H9 (cell line): Measurements from ENCODE around the gene TARBP2. TPM values are rescaled to one million over a fixed set of nuclear protein-coding genes. Genes with fewer than 3 reads are reported as not detected.

Experiments
- DNase-seq: peaks from one replicate; pipeline ENCODE4 v3.0.0-alpha.2; 2017
- H2AFZ ChIP-seq: one replicate; pipeline ENCODE4 v1.6.1; 2013; ENCODE audit warnings: mild to moderate bottlenecking, low read length, control low read depth, moderate library complexity
- H2AK5ac ChIP-seq: 2 replicates; pipeline ENCODE4 v1.6.1; 2013; ENCODE audit warnings: low read length, control low read depth, mixed read lengths; ENCODE audit not compliant: insufficient read length
- H2BK120ac ChIP-seq: one replicate; pipeline ENCODE4 v1.6.1; 2013; ENCODE audit warnings: low read depth, mild to moderate bottlenecking, low read length, control low read depth, inconsistent platforms; ENCODE audit not compliant: poor library complexity, severe bottlenecking
- H2BK12ac ChIP-seq: 2 replicates; pipeline ENCODE4 v1.6.1; 2013; ENCODE audit warnings: low read length, control low read depth, mixed read lengths, low read depth; ENCODE audit not compliant: insufficient read length
- H2BK15ac ChIP-seq: 2 replicates; pipeline ENCODE4 v1.6.1; 2013; ENCODE audit warnings: low read depth, low read length, control low read depth
- H2BK20ac ChIP-seq: one replicate; pipeline ENCODE4 v1.6.1; 2013; ENCODE audit warnings: low read depth, mild to moderate bottlenecking, low read length, control low read depth, inconsistent platforms; ENCODE audit not compliant: poor library complexity, severe bottlenecking
- H2BK5ac ChIP-seq: 2 replicates; pipeline ENCODE4 v1.6.1; 2013; ENCODE audit warnings: low read length, control low read depth, mixed read lengths; ENCODE audit not compliant: insufficient read length
- H3K14ac ChIP-seq: 2 replicates; pipeline ENCODE4 v1.6.1; 2013; ENCODE audit warnings: low read length, control low read depth; ENCODE audit not compliant: insufficient read depth
- H3K18ac ChIP-seq: 2 replicates; pipeline ENCODE4 v1.6.1; 2013; ENCODE audit warnings: low read depth, mild to moderate bottlenecking, mixed read lengths, low read length, control low read depth; ENCODE audit not compliant: insufficient read length
- H3K23ac ChIP-seq: 2 replicates; pipeline ENCODE4 v1.6.1; 2013; ENCODE audit warnings: low read length, control low read depth, mixed read lengths, low read depth; ENCODE audit not compliant: insufficient read length
- H3K23me2 ChIP-seq: 2 replicates; pipeline ENCODE4 v1.6.1; 2013; ENCODE audit warnings: low read depth, mild to moderate bottlenecking, mixed read lengths, low read length, control low read depth; ENCODE audit not compliant: insufficient read length, poor library complexity, severe bottlenecking
- H3K27ac ChIP-seq: 2 replicates; pipeline ENCODE4 v1.5.1; 2013; ENCODE audit warnings: low read length, control low read depth, mixed read lengths, low read depth; ENCODE audit not compliant: insufficient read length
- H3K27me3 ChIP-seq: 2 replicates; pipeline ENCODE4 v1.6.1; 2013; ENCODE audit warnings: low read length, control low read depth, inconsistent platforms; ENCODE audit not compliant: insufficient read depth
- H3K4ac ChIP-seq: 2 replicates; pipeline ENCODE4 v1.6.1; 2013; ENCODE audit warnings: low read depth, mild to moderate bottlenecking, control low read depth, inconsistent platforms, low read length, moderate library complexity
- H3K4me1 ChIP-seq: 2 replicates; pipeline ENCODE4 v1.6.1; 2013; ENCODE audit warnings: low read length, control low read depth, inconsistent platforms; ENCODE audit not compliant: insufficient read depth
- H3K4me2 ChIP-seq: 2 replicates; pipeline ENCODE4 v1.6.1; 2013; ENCODE audit warnings: low read length, control low read depth, mixed read lengths; ENCODE audit not compliant: insufficient read length, insufficient read depth
- H3K56ac ChIP-seq: 2 replicates; pipeline ENCODE4 v1.6.1; 2013; ENCODE audit warnings: low read depth, mild to moderate bottlenecking, mixed read lengths, low read length, control low read depth; ENCODE audit not compliant: insufficient read length
- H3K79me1 ChIP-seq: 2 replicates; pipeline ENCODE4 v1.6.1; 2013; ENCODE audit warnings: low read depth, mild to moderate bottlenecking, moderate library complexity, low read length, control low read depth, inconsistent platforms; ENCODE audit not compliant: insufficient read depth, poor library complexity, severe bottlenecking
- H3K79me2 ChIP-seq: 2 replicates; pipeline ENCODE4 v1.6.1; 2013; ENCODE audit warnings: low read length, control low read depth, inconsistent platforms; ENCODE audit not compliant: insufficient read depth
- H3K9ac ChIP-seq: 2 replicates; pipeline ENCODE4 v1.6.1; 2013; ENCODE audit warnings: low read length, control low read depth, mixed read lengths; ENCODE audit not compliant: insufficient read length; ENCODE audit errors: extremely low read depth
- H3K9me3 ChIP-seq: one replicate; pipeline ENCODE4 v1.6.1; 2013; ENCODE audit warnings: low read depth, low read length, inconsistent platforms; ENCODE audit not compliant: control insufficient read depth
- H3T11ph ChIP-seq: one replicate; pipeline ENCODE4 v1.6.1; 2013; ENCODE audit warnings: mild to moderate bottlenecking, low read length, control low read depth, inconsistent platforms
- H4K20me1 ChIP-seq: one replicate; pipeline ENCODE4 v1.6.1; 2013; ENCODE audit not compliant: control insufficient read depth, insufficient read length, insufficient read depth
- H4K5ac ChIP-seq: 2 replicates; pipeline ENCODE4 v1.6.1; 2013; ENCODE audit warnings: low read depth, mild to moderate bottlenecking, mixed read lengths, low read length, control low read depth; ENCODE audit not compliant: insufficient read length
- H4K8ac ChIP-seq: replicated peaks from 2 replicates; pipeline ENCODE4 v1.6.1; 2013; ENCODE audit warnings: low read length, control low read depth, mixed read lengths, low read depth; ENCODE audit not compliant: insufficient read length
- H4K91ac ChIP-seq: 2 replicates; pipeline ENCODE4 v1.6.1; 2013; ENCODE audit warnings: low read depth, mild to moderate bottlenecking, moderate library complexity, mixed read lengths, low read length, control low read depth; ENCODE audit not compliant: insufficient read length
- H3K27ac Mint-ChIP-seq, 3 experiments: 2 replicates in 2 of 3; 3 replicates in 1 of 3; pipeline ENCODE4 v1.8.0; 2020 to 2021; ENCODE audit warnings: mixed read lengths in 3 of 3, mild to moderate bottlenecking in 1 of 3, moderate library complexity in 1 of 3
- H3K27me3 Mint-ChIP-seq: 2 replicates; pipeline ENCODE4 v1.8.0; 2021; ENCODE audit warnings: low read depth, mild to moderate bottlenecking, moderate library complexity, mixed read lengths
- H3K36me3 Mint-ChIP-seq, 3 experiments: 2 replicates in 2 of 3; 3 replicates in 1 of 3; pipeline ENCODE4 v1.8.0; 2020 to 2021; ENCODE audit warnings: low read depth in 3 of 3, mixed read lengths in 3 of 3; ENCODE audit not compliant: insufficient read depth in 1 of 3
- H3K4me1 Mint-ChIP-seq, 2 experiments: 2 replicates each; pipeline ENCODE4 v1.8.0; 2020; ENCODE audit warnings: mixed read lengths in 2 of 2
- H3K4me3 Mint-ChIP-seq, 2 experiments: 2 replicates in 1 of 2; 3 replicates in 1 of 2; pipeline ENCODE4 v1.8.0; 2020 to 2021; ENCODE audit warnings: mild to moderate bottlenecking in 2 of 2, mixed read lengths in 2 of 2, moderate library complexity in 1 of 2
- H3K9me3 Mint-ChIP-seq, 2 experiments: 2 replicates in 1 of 2; 3 replicates in 1 of 2; pipeline ENCODE4 v1.8.0; 2020; ENCODE audit warnings: mild to moderate bottlenecking in 2 of 2, mixed read lengths in 2 of 2, moderate library complexity in 1 of 2
- CTCF ChIP-seq: fragments of 200-600 bp; sonication (generic); conservative IDR thresholded peaks from 3 replicates; pipeline ENCODE4 v1.8.0; 2021; ENCODE audit warnings: antibody characterized with exemption, mild to moderate bottlenecking
- WGBS: extraction: QIAGEN DNeasy Blood & Tissue Kit; methylation state at CpG from one replicate; pipeline ENCODE4 v1.1.7; 2013; ENCODE audit warnings: missing lambda C conversion rate, low lambda C conversion rate, mixed read lengths; ENCODE audit not compliant: insufficient read length; ENCODE audit errors: extremely low coverage; 5-methylcytosine and 5-hydroxymethylcytosine counted together
- total RNA-seq: library from RNA; stranded (reverse); gene quantifications from 2 replicates; pipeline ENCODE4 v1.2.1, GENCODE V29; 2021

TARBP2 gene
- total RNA-seq, 1 experiment from 2014 or later: 79.2 TPM

- TF ChIP-seq CTCF: no peak
- H3K4me3 Mint-ChIP-seq: no peak overlapping the region; a peak in 1 of 5 replicates
- no peak overlapping the region for H3K14ac ChIP-seq
- H3K27ac ChIP-seq: no peak overlapping the region
- H2BK20ac ChIP-seq: no peak overlapping the region
- no peak overlapping the region for H4K5ac ChIP-seq
- no peak for DNase-seq
- H3K4me1 Mint-ChIP-seq: peaks cover 47 to 71% of the 10 kb centered on the region in 2 experiments
- no peak overlapping the region for H2AK5ac ChIP-seq
- H3K4me1 ChIP-seq: no peaks in the 10 kb centered on the region
- no peak overlapping the region for H4K8ac ChIP-seq
- no peaks in the 10 kb centered on the region for H3K23me2 ChIP-seq
- H2BK5ac ChIP-seq: no peak overlapping the region
- peak overlapping the region in 2 of 3 experiments; percentile 15 to 92; a peak in 4 of 7 replicates for H3K27ac Mint-ChIP-seq
- no peak overlapping the region for H3K4me2 ChIP-seq
- peaks cover 83 to 99% (median 98%) of the 10 kb centered on the region in 3 experiments for H3K36me3 Mint-ChIP-seq
- peaks cover 3% of the 10 kb centered on the region for H3K79me2 ChIP-seq
- H4K20me1 ChIP-seq: no peaks in the 10 kb centered on the region
- no peaks in the 10 kb centered on the region for H3K27me3 ChIP-seq
- H2BK120ac ChIP-seq: no peak overlapping the region
- no peak overlapping the region for H2BK12ac ChIP-seq
- H2AFZ ChIP-seq: no peak overlapping the region
- H3K27me3 Mint-ChIP-seq: no peaks in the 10 kb centered on the region
- no peaks in the 10 kb centered on the region for H3K9me3 ChIP-seq
- H3K4ac ChIP-seq: no peak overlapping the region
- no CpG with 5 or more reads among the region's 11 CpGs for WGBS
- no peak overlapping the region for H2BK15ac ChIP-seq
- no peak overlapping the region for H3K23ac ChIP-seq
- H3K9ac ChIP-seq: no peak overlapping the region
- no peaks in the 10 kb centered on the region for H3K9me3 Mint-ChIP-seq
- no peak overlapping the region for H3K56ac ChIP-seq
- no peak overlapping the region for H4K91ac ChIP-seq
- H3K18ac ChIP-seq: no peak overlapping the region
- H3K79me1 ChIP-seq: peaks cover 22% of the 10 kb centered on the region
- H3T11ph ChIP-seq: no peak overlapping the region
These were observed 36.2 kb upstream of the TARBP2 start for GRCh38 chr12:53464685-53465418.
